Articular chondrocyte of knee joint (primary cell): ENCODE results near the gene RPS27L. TPM values are rescaled to one million over a fixed set of nuclear protein-coding genes. Genes with fewer than 3 reads are reported as not detected.

Experiments
- total RNA-seq: library from RNA; depleted of rRNA; stranded (reverse); fragments of >200 nt; gene quantifications from 2 replicates; pipeline ENCODE4 v1.2.3, GENCODE V29; 2012

RPS27L gene
- total RNA-seq, result 190 and 267 TPM in 2 replicates

GRCh38 chr15:63157118-63157843 lies at the start of gene RPS27L:
Gene RPS27L (minus strand): TSS chr15:63157477. CDS start chr15:63157405, 72 bp downstream.

DNA sequence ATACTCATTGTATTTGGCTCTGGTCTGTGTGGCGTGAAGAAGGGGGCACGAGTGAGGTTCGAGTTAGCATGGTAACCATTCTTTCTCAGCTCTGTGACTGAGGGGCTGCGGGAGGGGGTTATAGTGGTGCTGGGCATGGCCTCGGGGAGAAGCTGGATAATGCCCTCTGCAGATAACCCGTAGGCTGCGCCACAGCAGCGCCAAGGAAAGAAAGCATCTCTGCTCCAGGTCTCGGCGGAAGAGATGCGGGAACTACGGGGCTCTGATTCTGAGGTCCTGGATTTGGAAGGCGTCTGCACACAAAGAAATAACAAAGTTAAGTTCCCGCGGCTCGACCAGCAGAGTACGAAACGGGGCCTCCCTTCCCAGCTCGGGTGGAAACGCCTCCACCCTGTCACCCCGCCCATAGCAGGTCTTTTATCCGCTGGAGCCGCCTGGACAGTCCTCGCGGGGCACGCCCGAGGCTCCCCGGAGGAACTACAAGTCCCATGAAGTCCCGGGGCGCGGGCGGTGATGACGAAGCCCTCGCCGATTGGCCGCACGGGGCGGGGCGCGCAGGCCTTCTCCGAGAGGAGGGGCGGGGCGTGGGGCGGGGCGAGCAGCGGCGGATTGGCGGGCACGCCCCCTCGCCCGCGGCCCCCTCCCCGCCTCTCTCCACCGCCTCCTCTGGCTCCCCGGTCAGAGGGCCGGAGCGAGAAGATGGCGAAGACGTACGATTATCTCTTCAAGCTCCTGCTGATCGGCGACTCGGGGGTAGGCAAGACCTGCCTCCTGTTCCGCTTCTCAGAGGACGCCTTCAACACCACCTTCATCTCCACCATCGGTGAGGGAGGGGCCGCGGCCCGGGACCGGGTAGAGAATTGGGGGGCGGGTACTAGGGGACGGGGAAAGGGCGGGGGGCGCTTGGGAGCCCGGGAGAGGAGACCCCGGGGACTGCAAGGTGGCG lies 31.9 kb upstream of the RPS27L start, which contains the start of gene RAB8B:
RAB8B (plus strand) TSS at position 681 of the 946 bp plus-strand sequence; CDS start at position 700, 19 bp downstream.

GRCh38 chr15:63121382-63122001 lies 35.8 kb downstream of the RPS27L start, which contains the start of gene LACTB:
Gene LACTB (plus strand): TSS chr15:63121861. CDS start chr15:63121872, 11 bp downstream.

Other genes with a start within 250 kb of the RPS27L start
- 679 and 893 TPM in 2 replicates for gene TPM1, start 114.7 kb downstream of the RPS27L start, total RNA-seq
- 34.4 and 37.0 TPM in 2 replicates for gene LACTB, start 35.6 kb downstream of the RPS27L start, total RNA-seq
- gene RAB8B, start 32.1 kb upstream of the RPS27L start, total RNA-seq, result 83.2 and 91.6 TPM in 2 replicates
- 19.5 TPM in 2 replicates for gene APH1B, start 120.1 kb upstream of the RPS27L start, total RNA-seq
- gene CA12, start 224.4 kb upstream of the RPS27L start, total RNA-seq, result 133 and 140 TPM in 2 replicates